DOHH2 (cell line): ENCODE measurements around the gene IL31.

Experiments used
- H3F3A ChIP-seq: fragments of 200-600 bp; sonication (generic), shearing (Covaris generic); 2 replicates; pipeline ENCODE4 v1.6.0; 2016; ENCODE audit warnings: antibody characterized with exemption, mild to moderate bottlenecking; ENCODE audit not compliant: control insufficient read depth, insufficient read depth
- H3K27ac ChIP-seq: fragments of 200-600 bp; sonication (generic); 2 replicates; pipeline ENCODE4 v1.5.1; 2014; ENCODE audit warnings: low read depth, mild to moderate bottlenecking, low read length, moderate library complexity
- H3K27me3 ChIP-seq: fragments of 200-600 bp; sonication (generic); 2 replicates; pipeline ENCODE4 v1.6.1; 2014; ENCODE audit warnings: mild to moderate bottlenecking, low read length, mixed read lengths; ENCODE audit not compliant: control insufficient read depth
- H3K36me3 ChIP-seq: fragments of 200-600 bp; sonication (generic); 2 replicates; pipeline ENCODE4 v1.6.1; 2014; ENCODE audit warnings: mild to moderate bottlenecking, low read length, moderate library complexity, mixed read lengths; ENCODE audit not compliant: control insufficient read depth
- H3K4me1 ChIP-seq: fragments of 200-600 bp; sonication (generic); 2 replicates; pipeline ENCODE4 v1.6.1; 2014; ENCODE audit warnings: mild to moderate bottlenecking, low read length, mixed read lengths; ENCODE audit not compliant: control insufficient read depth
- H3K4me2 ChIP-seq: fragments of 200-600 bp; sonication (generic); 2 replicates; pipeline ENCODE4 v1.6.0; 2014; ENCODE audit warnings: mild to moderate bottlenecking, low read length, moderate library complexity
- H3K4me3 ChIP-seq: fragments of 200-600 bp; sonication (generic); 2 replicates; pipeline ENCODE4 v1.5.1; 2014; ENCODE audit warnings: mild to moderate bottlenecking, low read length, mixed read lengths
- H3K79me2 ChIP-seq: fragments of 200-600 bp; sonication (generic); 2 replicates; pipeline ENCODE4 v1.6.1; 2014; ENCODE audit warnings: mild to moderate bottlenecking, low read length, mixed read lengths; ENCODE audit not compliant: control insufficient read depth
- H3K9me2 ChIP-seq: fragments of 200-600 bp; sonication (generic); replicated peaks from 2 replicates; pipeline ENCODE4 v1.6.1; 2014; ENCODE audit warnings: mild to moderate bottlenecking, low read length, mixed read lengths; ENCODE audit not compliant: control insufficient read depth
- H3K9me3 ChIP-seq: fragments of 200-600 bp; sonication (generic); 2 replicates; pipeline ENCODE4 v1.6.1; 2014; ENCODE audit warnings: antibody characterized with exemption, low read length, mixed read lengths; ENCODE audit not compliant: control insufficient read depth, insufficient read depth
- H4K20me1 ChIP-seq: fragments of 200-600 bp; sonication (generic); 2 replicates; pipeline ENCODE4 v1.6.0; 2014; ENCODE audit warnings: low read depth, mild to moderate bottlenecking, antibody characterized with exemption, low read length, moderate library complexity; ENCODE audit not compliant: control insufficient read depth, insufficient read depth
- EZH2phosphoT487 ChIP-seq: fragments of 200-600 bp; sonication (generic); IDR thresholded peaks from 2 replicates; pipeline ENCODE4 v1.6.1; 2017; ENCODE audit warnings: borderline replicate concordance, mild to moderate bottlenecking, antibody characterized with exemption, low read length, moderate library complexity, mixed read lengths
- TF ChIP-seq, protein P1 (sequence below): fragments of 200-600 bp; sonication (generic); IDR thresholded peaks from one replicate; pipeline ENCODE4 v1.5.1; 2014; ENCODE audit warnings: antibody characterized with exemption, mild to moderate bottlenecking, low read depth, low read length; ENCODE audit not compliant: poor library complexity, severe bottlenecking

The IL31 gene

DNA sequence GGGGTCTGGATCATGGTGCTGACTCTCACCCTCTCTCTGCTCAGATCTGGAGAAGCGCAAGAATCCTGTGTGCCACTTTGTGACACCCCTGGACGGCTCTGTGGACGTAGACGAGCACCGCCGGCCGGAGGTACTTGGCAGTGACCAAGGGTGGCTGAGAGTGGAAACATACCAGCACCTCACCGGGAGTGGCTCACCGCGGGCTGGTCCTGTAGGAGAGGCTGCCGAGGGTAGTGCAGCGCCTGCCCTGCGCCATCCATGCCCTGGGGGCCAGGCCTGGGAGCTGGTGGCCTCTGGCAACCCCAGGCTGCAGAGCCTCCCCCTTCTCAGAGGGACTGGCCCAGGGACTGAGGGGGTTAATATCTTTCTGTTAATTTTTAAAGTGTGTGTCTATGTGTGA, 46.2 kb downstream of the IL31 start:
- Histone ChIP-seq H3K36me3 (peaks cover 59% of the 10 kb centered on the region), H3K4me2 (peak overlapping the region; percentile 48), H3K4me1 (peaks cover 29% of the 10 kb centered on the region), H3K9me3 (no peaks in the 10 kb centered on the region), H3K79me2 (peaks cover 40% of the 10 kb centered on the region), H3K9me2 (no peaks in the 10 kb centered on the region), H4K20me1 (no peaks in the 10 kb centered on the region), H3K27me3 (no peaks in the 10 kb centered on the region), H3K27ac (no peak overlapping the region), H3F3A (no peaks in the 10 kb centered on the region), H3K4me3 (peak overlapping the region; percentile 33; the same call in 1 of the 2 replicates)
- no peak for TF ChIP-seq EZH2phosphoT487
- TF ChIP-seq, protein P1, sequence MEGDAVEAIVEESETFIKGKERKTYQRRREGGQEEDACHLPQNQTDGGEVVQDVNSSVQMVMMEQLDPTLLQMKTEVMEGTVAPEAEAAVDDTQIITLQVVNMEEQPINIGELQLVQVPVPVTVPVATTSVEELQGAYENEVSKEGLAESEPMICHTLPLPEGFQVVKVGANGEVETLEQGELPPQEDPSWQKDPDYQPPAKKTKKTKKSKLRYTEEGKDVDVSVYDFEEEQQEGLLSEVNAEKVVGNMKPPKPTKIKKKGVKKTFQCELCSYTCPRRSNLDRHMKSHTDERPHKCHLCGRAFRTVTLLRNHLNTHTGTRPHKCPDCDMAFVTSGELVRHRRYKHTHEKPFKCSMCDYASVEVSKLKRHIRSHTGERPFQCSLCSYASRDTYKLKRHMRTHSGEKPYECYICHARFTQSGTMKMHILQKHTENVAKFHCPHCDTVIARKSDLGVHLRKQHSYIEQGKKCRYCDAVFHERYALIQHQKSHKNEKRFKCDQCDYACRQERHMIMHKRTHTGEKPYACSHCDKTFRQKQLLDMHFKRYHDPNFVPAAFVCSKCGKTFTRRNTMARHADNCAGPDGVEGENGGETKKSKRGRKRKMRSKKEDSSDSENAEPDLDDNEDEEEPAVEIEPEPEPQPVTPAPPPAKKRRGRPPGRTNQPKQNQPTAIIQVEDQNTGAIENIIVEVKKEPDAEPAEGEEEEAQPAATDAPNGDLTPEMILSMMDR: no peak

DNA sequence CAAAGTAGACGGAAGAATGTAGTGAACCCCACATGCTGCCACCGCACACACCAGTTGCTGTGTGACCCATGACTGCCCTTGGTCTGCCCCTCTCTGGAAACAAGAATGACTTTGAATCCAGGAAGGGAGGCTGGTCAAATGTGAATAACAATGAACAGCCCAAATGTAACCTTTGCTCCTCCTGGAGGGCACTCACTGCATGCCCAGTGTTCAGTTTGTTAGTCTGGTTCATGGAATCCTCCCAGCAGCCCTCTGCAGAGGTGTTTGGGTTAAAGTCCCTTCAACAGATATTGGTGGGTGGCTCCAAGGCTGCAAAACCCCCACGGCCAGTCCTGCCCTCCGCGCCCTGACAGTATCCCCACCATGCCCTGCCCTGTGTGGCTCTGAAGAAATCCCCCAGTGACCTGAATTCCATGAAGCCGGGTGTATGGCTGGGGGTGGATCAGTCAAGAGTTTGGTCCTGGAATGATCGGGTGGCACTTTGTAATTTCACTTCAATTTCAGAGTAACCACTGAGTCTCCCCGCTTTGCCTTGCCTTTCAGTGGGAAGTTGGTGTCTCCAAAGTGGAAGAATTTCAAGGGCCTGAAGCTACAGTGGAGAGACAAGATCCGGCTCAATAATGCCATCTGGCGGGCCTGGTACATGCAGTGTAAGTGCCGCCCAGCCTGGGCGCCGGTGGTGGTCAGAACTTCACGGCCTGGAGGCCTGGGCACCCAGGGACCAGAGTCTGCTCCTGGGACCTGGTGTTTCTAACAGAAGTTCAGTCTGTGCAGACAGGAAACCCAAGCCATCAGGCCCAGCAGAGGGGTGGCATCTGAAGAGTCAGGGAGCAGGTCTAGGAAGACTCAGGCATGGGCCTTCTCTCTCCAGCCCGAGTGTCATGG, 47.1 kb downstream of the IL31 start:
- no peaks in the 10 kb centered on the region for H3K9me2 ChIP-seq
- TF ChIP-seq, protein P1: no peak
- TF ChIP-seq EZH2phosphoT487: no peak
- no peaks in the 10 kb centered on the region for H4K20me1 ChIP-seq
- H3F3A ChIP-seq: no peaks in the 10 kb centered on the region
- H3K4me3 ChIP-seq: no peak overlapping the region
- peaks cover 30% of the 10 kb centered on the region for H3K4me1 ChIP-seq
- no peak overlapping the region for H3K27ac ChIP-seq
- no peak overlapping the region for H3K4me2 ChIP-seq
- peaks cover 43% of the 10 kb centered on the region for H3K79me2 ChIP-seq
- no peaks in the 10 kb centered on the region for H3K9me3 ChIP-seq
- H3K36me3 ChIP-seq: peaks cover 51% of the 10 kb centered on the region
- H3K27me3 ChIP-seq: no peaks in the 10 kb centered on the region

DNA sequence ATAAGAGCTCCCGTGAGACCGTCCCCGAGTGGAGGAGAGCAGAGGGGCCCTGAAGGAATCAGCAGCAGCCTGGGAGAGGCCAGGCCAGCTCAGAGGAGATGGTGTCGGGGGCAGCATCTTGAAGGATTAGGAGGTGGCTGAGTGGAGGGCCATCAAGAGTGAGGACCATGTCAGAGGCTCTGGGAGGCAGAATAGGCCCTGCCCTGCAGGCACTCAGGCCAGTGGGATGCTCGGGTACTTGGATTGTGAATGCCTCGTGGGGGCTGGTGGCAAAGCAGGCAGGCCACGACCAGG, 47.7 kb downstream of the IL31 start:
- Histone ChIP-seq H3K4me3 (no peak overlapping the region), H4K20me1 (no peaks in the 10 kb centered on the region), H3K4me2 (no peak overlapping the region), H3F3A (no peaks in the 10 kb centered on the region; the same call in 1 of the 2 replicates), H3K27me3 (no peaks in the 10 kb centered on the region), H3K36me3 (peaks cover 46% of the 10 kb centered on the region), H3K79me2 (peaks cover 49% of the 10 kb centered on the region), H3K4me1 (peaks cover 30% of the 10 kb centered on the region), H3K9me3 (no peaks in the 10 kb centered on the region), H3K9me2 (no peaks in the 10 kb centered on the region), H3K27ac (no peak overlapping the region)
- TF ChIP-seq, protein P1: no peak
- TF ChIP-seq EZH2phosphoT487: no peak
